ENCODE data around the gene SALL3.

- TF ChIP-seq EZH2 (IDR thresholded peaks at IDR 0.05; ENCODE audit: insufficient read depth, low read length): no peak
- no peak for TF ChIP-seq CTCF (IDR thresholded peaks at IDR 0.05; ENCODE audit: insufficient read depth, low read depth, low read length)
These were observed 20.3 kb downstream of the SALL3 start for GRCh38 chr18:78999939-79000338.

Measured in astrocyte (in vitro differentiated cells and primary cell).